Measurements from ENCODE around the gene DCTD.

Gene DCTD

DNA sequence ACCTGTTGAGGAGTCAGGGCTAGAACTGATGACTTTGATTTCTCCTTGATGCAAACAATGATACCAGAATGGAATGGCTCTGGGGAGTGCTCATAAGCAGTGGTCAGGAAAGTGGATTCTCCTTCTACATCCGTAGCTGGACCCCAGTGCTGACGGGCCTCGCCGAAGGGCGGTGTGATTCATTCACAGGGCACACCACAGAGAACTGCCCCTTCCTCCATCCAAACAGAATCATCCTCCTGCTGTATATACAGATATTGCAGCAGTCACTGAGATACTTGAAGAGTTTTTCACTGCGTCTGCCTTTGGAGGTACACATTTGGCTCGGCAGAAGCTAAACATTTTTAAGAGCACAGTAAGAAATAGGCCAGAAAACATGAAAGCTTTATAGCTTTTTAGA, 7.3 kb upstream of the DCTD start:
- Histone ChIP-seq H4K5ac (ENCODE audit: low read length) (no peak overlapping the region), H2BK5ac (ENCODE audit: low read length) (no peak overlapping the region), H3K27me3 (ENCODE audit: insufficient read depth, low read length, poor library complexity) (no peaks in the 10 kb centered on the region), H3K23ac (ENCODE audit: low read length) (no peak overlapping the region), H2BK15ac (replicated peaks; ENCODE audit: low read depth) (no peak overlapping the region), H3K36me3 (ENCODE audit: control insufficient read depth, insufficient read depth, low read length) (no peaks in the 10 kb centered on the region), H3K4ac (ENCODE audit: low read depth, low read length) (no peak overlapping the region), H3K79me2 (ENCODE audit: control insufficient read depth, insufficient read depth, low read length) (no peaks in the 10 kb centered on the region), H3K27ac (ENCODE audit: low read depth, low read length) (no peak overlapping the region), H2AK5ac (ENCODE audit: low read length) (no peak overlapping the region), H4K8ac (ENCODE audit: low read depth, low read length) (no peak overlapping the region), H3K56ac (ENCODE audit: low read length) (no peak overlapping the region), H2BK120ac (ENCODE audit: low read depth, low read length) (no peak overlapping the region), H3K4me1 (ENCODE audit: control insufficient read depth, low read depth, low read length) (no peaks in the 10 kb centered on the region), H3K18ac (ENCODE audit: low read length) (no peak overlapping the region), H3K79me1 (ENCODE audit: low read length) (no peaks in the 10 kb centered on the region), H3K4me3 (ENCODE audit: low read length) (no peak overlapping the region), H3K9ac (ENCODE audit: low read length) (no peak overlapping the region), H3K4me2 (ENCODE audit: low read length) (no peak overlapping the region)
- WGBS (ENCODE audit: extremely low coverage, insufficient coverage, low lambda C conversion rate) = no CpG with 5 or more reads among the region's 7 CpGs
- no peak for DNase-seq

DNA sequence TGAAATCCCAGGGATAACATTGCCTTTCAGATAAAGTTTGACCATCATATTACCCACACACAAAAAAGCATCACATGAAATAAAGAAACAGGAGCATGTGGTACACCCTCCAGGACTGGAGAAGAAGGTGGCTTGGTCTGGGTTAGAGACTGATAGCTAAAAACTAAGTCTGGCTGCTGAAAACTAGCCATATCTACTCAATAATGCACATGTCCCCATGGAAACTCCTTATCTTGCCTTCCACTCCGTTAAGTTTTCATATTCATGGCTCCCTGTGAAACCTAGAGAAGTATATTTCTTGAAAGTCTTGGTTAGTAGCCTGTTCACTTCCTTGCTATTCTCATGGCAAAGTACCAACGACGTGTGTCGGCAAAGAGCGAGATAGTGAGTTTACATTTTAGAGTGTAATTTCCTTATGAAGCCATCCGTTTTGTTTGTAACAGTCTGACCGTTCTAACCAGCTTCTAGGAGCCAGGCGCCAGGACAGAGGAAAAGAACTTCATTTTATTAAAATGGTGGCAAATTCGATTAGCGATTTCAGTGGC, 6.7 kb upstream of the DCTD start:
- H3K4me2 ChIP-seq (ENCODE audit: low read length) = no peak overlapping the region
- no peaks in the 10 kb centered on the region for H3K27me3 ChIP-seq (ENCODE audit: insufficient read depth, low read length, poor library complexity)
- H2BK120ac ChIP-seq (ENCODE audit: low read depth, low read length) = no peak overlapping the region
- no peak overlapping the region for H3K18ac ChIP-seq (ENCODE audit: low read length)
- no peak overlapping the region for H3K9ac ChIP-seq (ENCODE audit: low read length)
- no peaks in the 10 kb centered on the region for H3K79me2 ChIP-seq (ENCODE audit: control insufficient read depth, insufficient read depth, low read length)
- H2BK5ac ChIP-seq (ENCODE audit: low read length) = no peak overlapping the region
- no peaks in the 10 kb centered on the region for H3K36me3 ChIP-seq (ENCODE audit: control insufficient read depth, insufficient read depth, low read length)
- no peaks in the 10 kb centered on the region for H3K79me1 ChIP-seq (ENCODE audit: low read length)
- H2AK5ac ChIP-seq (ENCODE audit: low read length) = no peak overlapping the region
- H2BK15ac ChIP-seq (replicated peaks; ENCODE audit: low read depth) = no peak overlapping the region
- H3K27ac ChIP-seq (ENCODE audit: low read depth, low read length) = no peak overlapping the region
- whole genome bisulfite sequencing (ENCODE audit: extremely low coverage, insufficient coverage, low lambda C conversion rate) = no CpG with 5 or more reads among the region's 10 CpGs
- H4K8ac ChIP-seq (ENCODE audit: low read depth, low read length) = no peak overlapping the region
- no peak overlapping the region for H3K4ac ChIP-seq (ENCODE audit: low read depth, low read length)
- H3K4me1 ChIP-seq (ENCODE audit: control insufficient read depth, low read depth, low read length) = no peaks in the 10 kb centered on the region
- no peak overlapping the region for H3K56ac ChIP-seq (ENCODE audit: low read length)
- no peak overlapping the region for H3K4me3 ChIP-seq (ENCODE audit: low read length)
- no peak overlapping the region for H3K23ac ChIP-seq (ENCODE audit: low read length)
- no peak overlapping the region for H4K5ac ChIP-seq (ENCODE audit: low read length)
- no peak for DNase-seq

DNA sequence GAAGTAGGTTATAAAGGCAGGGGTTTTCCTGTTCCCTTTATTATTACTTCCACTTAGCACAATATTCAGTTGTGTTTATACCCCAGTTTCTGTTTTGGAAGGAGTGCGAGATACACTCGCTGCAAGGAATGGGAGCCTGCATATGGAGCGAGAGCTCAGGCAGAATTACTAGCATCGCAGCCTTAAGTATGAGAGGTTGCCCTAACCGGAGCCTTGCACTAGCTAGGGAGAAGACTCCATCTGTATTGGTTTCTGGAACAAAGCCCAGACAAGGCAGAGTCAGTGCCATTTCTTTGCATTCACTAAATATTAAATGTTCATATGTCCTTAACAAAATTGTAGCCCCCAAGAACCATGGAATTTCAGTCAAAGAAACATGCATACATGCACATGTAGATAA, 6.2 kb upstream of the DCTD start:
- Histone ChIP-seq H3K27me3 (ENCODE audit: insufficient read depth, low read length, poor library complexity) (no peaks in the 10 kb centered on the region), H4K8ac (ENCODE audit: low read depth, low read length) (no peak overlapping the region), H3K4ac (ENCODE audit: low read depth, low read length) (no peak overlapping the region), H2BK15ac (replicated peaks; ENCODE audit: low read depth) (no peak overlapping the region), H3K79me2 (ENCODE audit: control insufficient read depth, insufficient read depth, low read length) (no peaks in the 10 kb centered on the region), H3K79me1 (ENCODE audit: low read length) (no peaks in the 10 kb centered on the region), H3K23ac (ENCODE audit: low read length) (no peak overlapping the region), H3K36me3 (ENCODE audit: control insufficient read depth, insufficient read depth, low read length) (no peaks in the 10 kb centered on the region), H3K4me2 (ENCODE audit: low read length) (no peak overlapping the region), H3K4me1 (ENCODE audit: control insufficient read depth, low read depth, low read length) (no peaks in the 10 kb centered on the region), H2AK5ac (ENCODE audit: low read length) (no peak overlapping the region), H3K4me3 (ENCODE audit: low read length) (no peak overlapping the region), H3K27ac (ENCODE audit: low read depth, low read length) (no peak overlapping the region), H3K9ac (ENCODE audit: low read length) (no peak overlapping the region), H2BK120ac (ENCODE audit: low read depth, low read length) (no peak overlapping the region), H3K56ac (ENCODE audit: low read length) (no peak overlapping the region), H2BK5ac (ENCODE audit: low read length) (no peak overlapping the region), H4K5ac (ENCODE audit: low read length) (no peak overlapping the region), H3K18ac (ENCODE audit: low read length) (no peak overlapping the region)
- DNase-seq = no peak
- no CpG with 5 or more reads among the region's 5 CpGs for WGBS (ENCODE audit: extremely low coverage, insufficient coverage, low lambda C conversion rate)

DNA sequence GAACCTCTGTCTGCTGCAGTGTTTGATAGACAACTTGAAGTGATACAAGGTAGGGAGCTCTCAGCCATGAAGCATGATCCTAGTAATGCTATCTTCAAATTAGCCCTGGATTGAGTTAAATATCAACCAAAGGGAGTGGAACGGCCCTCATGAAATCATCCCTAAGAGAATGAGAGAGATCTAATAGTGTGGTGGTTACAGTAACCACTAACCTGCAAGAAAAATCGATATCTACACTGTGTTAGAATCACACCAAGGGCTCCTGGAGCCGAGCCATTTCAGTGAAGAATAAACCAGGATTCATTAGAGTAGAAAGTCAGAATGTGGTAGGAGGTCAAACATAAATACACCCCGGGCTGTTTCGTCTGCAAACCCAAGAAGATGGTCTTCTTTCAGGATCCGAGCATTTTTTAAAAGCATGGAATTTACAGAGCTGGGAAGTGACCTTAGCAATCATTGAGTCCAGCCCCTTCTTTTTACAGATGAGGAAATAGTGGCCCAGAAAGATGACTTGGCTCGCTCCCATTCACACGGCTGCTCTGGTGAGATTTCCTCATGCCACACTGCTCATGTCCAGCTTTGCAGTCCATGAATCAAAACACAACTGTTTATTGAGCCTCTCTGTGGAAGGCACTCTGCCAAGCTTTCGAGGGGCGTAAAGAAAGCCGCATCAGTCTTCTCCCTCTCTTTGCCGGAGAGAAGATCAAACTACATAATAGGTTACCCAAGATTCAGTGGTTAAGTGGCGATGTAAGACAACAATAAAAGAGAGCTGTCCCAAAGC, 5.5 kb upstream of the DCTD start:
- Histone ChIP-seq H3K4me2 (ENCODE audit: low read length) (no peak overlapping the region), H3K4ac (ENCODE audit: low read depth, low read length) (no peak overlapping the region), H2BK120ac (ENCODE audit: low read depth, low read length) (no peak overlapping the region), H3K36me3 (ENCODE audit: control insufficient read depth, insufficient read depth, low read length) (no peaks in the 10 kb centered on the region), H4K5ac (ENCODE audit: low read length) (no peak overlapping the region), H3K79me2 (ENCODE audit: control insufficient read depth, insufficient read depth, low read length) (no peaks in the 10 kb centered on the region), H4K8ac (ENCODE audit: low read depth, low read length) (no peak overlapping the region), H3K9ac (ENCODE audit: low read length) (no peak overlapping the region), H3K4me3 (ENCODE audit: low read length) (no peak overlapping the region), H3K56ac (ENCODE audit: low read length) (no peak overlapping the region), H2BK5ac (ENCODE audit: low read length) (no peak overlapping the region), H3K27ac (ENCODE audit: low read depth, low read length) (no peak overlapping the region), H2AK5ac (ENCODE audit: low read length) (no peak overlapping the region), H2BK15ac (replicated peaks; ENCODE audit: low read depth) (no peak overlapping the region), H3K79me1 (ENCODE audit: low read length) (no peaks in the 10 kb centered on the region), H3K18ac (ENCODE audit: low read length) (no peak overlapping the region), H3K4me1 (ENCODE audit: control insufficient read depth, low read depth, low read length) (no peaks in the 10 kb centered on the region), H3K23ac (ENCODE audit: low read length) (no peak overlapping the region), H3K27me3 (ENCODE audit: insufficient read depth, low read length, poor library complexity) (no peaks in the 10 kb centered on the region)
- WGBS (ENCODE audit: extremely low coverage, insufficient coverage, low lambda C conversion rate) = no CpG with 5 or more reads among the region's 13 CpGs
- DNase-seq = no peak

DNA sequence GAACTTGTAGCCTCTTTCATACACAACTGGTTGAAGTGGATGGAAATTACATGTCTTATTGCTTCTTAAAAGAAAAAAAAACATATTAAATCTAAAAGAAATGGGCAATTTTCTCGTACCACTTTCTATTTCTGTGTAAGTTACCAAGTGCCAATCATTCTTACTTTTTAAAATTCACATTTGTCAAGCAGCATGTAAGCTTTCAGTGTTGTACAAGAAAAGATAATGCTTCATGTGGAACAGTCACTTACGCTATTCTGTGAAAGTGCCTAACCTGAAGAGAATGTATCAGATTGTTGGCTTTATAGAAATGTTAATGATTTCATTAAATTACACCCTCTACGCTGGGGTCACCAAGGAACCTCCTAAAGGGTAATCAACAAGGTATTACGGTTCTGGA, 4.4 kb upstream of the DCTD start:
- Histone ChIP-seq H3K79me1 (ENCODE audit: low read length) (no peaks in the 10 kb centered on the region), H4K5ac (ENCODE audit: low read length) (no peak overlapping the region), H3K18ac (ENCODE audit: low read length) (no peak overlapping the region), H3K79me2 (ENCODE audit: control insufficient read depth, insufficient read depth, low read length) (no peaks in the 10 kb centered on the region), H2BK5ac (ENCODE audit: low read length) (no peak overlapping the region), H3K4me3 (ENCODE audit: low read length) (no peak overlapping the region), H3K4me2 (ENCODE audit: low read length) (no peak overlapping the region), H2BK15ac (replicated peaks; ENCODE audit: low read depth) (no peak overlapping the region), H3K56ac (ENCODE audit: low read length) (no peak overlapping the region), H3K27ac (ENCODE audit: low read depth, low read length) (no peak overlapping the region), H3K9ac (ENCODE audit: low read length) (no peak overlapping the region), H2AK5ac (ENCODE audit: low read length) (no peak overlapping the region), H3K4ac (ENCODE audit: low read depth, low read length) (no peak overlapping the region), H3K27me3 (ENCODE audit: insufficient read depth, low read length, poor library complexity) (no peaks in the 10 kb centered on the region), H3K23ac (ENCODE audit: low read length) (no peak overlapping the region), H3K36me3 (ENCODE audit: control insufficient read depth, insufficient read depth, low read length) (no peaks in the 10 kb centered on the region), H4K8ac (ENCODE audit: low read depth, low read length) (no peak overlapping the region), H2BK120ac (ENCODE audit: low read depth, low read length) (no peak overlapping the region), H3K4me1 (ENCODE audit: control insufficient read depth, low read depth, low read length) (no peaks in the 10 kb centered on the region)
- WGBS (ENCODE audit: extremely low coverage, insufficient coverage, low lambda C conversion rate) = no CpG with 5 or more reads among the region's 4 CpGs
- no peak for DNase-seq

DNA sequence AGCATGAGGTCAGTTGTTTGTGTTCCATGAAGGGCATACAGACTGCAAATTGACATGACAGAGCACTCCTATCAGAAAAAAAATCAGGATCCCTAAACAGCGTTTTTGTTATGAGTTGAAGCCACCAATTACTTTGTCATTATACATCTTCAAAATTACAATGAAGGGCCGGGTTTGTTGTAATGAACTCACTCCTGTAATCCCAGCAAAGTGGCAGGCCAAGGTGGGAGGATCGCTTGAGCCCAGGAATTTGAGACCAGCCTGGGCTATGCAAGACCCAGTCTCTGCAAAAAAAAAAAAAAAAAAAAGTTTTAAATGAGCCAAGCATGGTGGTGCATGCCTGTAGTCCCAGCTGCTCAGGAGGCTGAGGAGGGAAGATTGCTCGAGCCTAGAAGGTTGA, 3.5 kb upstream of the DCTD start:
- H3K36me3 ChIP-seq (ENCODE audit: control insufficient read depth, insufficient read depth, low read length) = no peaks in the 10 kb centered on the region
- H3K9ac ChIP-seq (ENCODE audit: low read length) = no peak overlapping the region
- H4K8ac ChIP-seq (ENCODE audit: low read depth, low read length) = no peak overlapping the region
- H3K27me3 ChIP-seq (ENCODE audit: insufficient read depth, low read length, poor library complexity) = no peaks in the 10 kb centered on the region
- no peak overlapping the region for H2BK15ac ChIP-seq (replicated peaks; ENCODE audit: low read depth)
- no peaks in the 10 kb centered on the region for H3K79me1 ChIP-seq (ENCODE audit: low read length)
- no peak for DNase-seq
- no peaks in the 10 kb centered on the region for H3K79me2 ChIP-seq (ENCODE audit: control insufficient read depth, insufficient read depth, low read length)
- no peak overlapping the region for H3K4me3 ChIP-seq (ENCODE audit: low read length)
- no peak overlapping the region for H3K4me2 ChIP-seq (ENCODE audit: low read length)
- peaks cover 1% of the 10 kb centered on the region for H3K4me1 ChIP-seq (ENCODE audit: control insufficient read depth, low read depth, low read length)
- H2BK5ac ChIP-seq (ENCODE audit: low read length) = no peak overlapping the region
- no peak overlapping the region for H3K4ac ChIP-seq (ENCODE audit: low read depth, low read length)
- H3K23ac ChIP-seq (ENCODE audit: low read length) = no peak overlapping the region
- no peak overlapping the region for H4K5ac ChIP-seq (ENCODE audit: low read length)
- no peak overlapping the region for H2BK120ac ChIP-seq (ENCODE audit: low read depth, low read length)
- H3K56ac ChIP-seq (ENCODE audit: low read length) = no peak overlapping the region
- no peak overlapping the region for H2AK5ac ChIP-seq (ENCODE audit: low read length)
- no peak overlapping the region for H3K27ac ChIP-seq (ENCODE audit: low read depth, low read length)
- H3K18ac ChIP-seq (ENCODE audit: low read length) = no peak overlapping the region
- no CpG with 5 or more reads among the region's 4 CpGs for WGBS (ENCODE audit: extremely low coverage, insufficient coverage, low lambda C conversion rate)

All from mesendoderm (in vitro differentiated cells).